WERI-Rb-1 (cell line): ENCODE data around the gene PGM2L1.

Source experiments
- DNase-seq: peaks from one replicate; pipeline ENCODE4 v3.0.0-alpha.2; 2020
- H3K27ac ChIP-seq: fragments of 250-450 bp; sonication (Bioruptor Pico); 2 replicates; pipeline ENCODE4 v1.5.1; 2020; ENCODE audit warnings: mild to moderate bottlenecking, moderate library complexity
- H3K27me3 ChIP-seq: fragments of 250-450 bp; sonication (Bioruptor Pico); 2 replicates; pipeline ENCODE4 v1.5.1; 2021; ENCODE audit warnings: mild to moderate bottlenecking, low read depth, moderate library complexity; ENCODE audit not compliant: insufficient read depth, severe bottlenecking
- H3K36me3 ChIP-seq: fragments of 250-450 bp; sonication (Bioruptor Pico); 2 replicates; pipeline ENCODE4 v1.5.1; 2020; ENCODE audit warnings: mild to moderate bottlenecking, moderate library complexity
- H3K4me3 ChIP-seq: 2 replicates; pipeline ENCODE4 v1.5.1; 2011; ENCODE audit warnings: low read depth, mild to moderate bottlenecking, control low read depth, low read length
- H3K9me3 ChIP-seq: fragments of 250-450 bp; sonication (Bioruptor Pico); 2 replicates; pipeline ENCODE4 v1.5.1; 2021; ENCODE audit warnings: mild to moderate bottlenecking, moderate library complexity; ENCODE audit not compliant: severe bottlenecking
- CTCF ChIP-seq: IDR thresholded peaks from 2 replicates; pipeline ENCODE4 v1.5.1; 2011; ENCODE audit warnings: low read depth, mild to moderate bottlenecking, control low read depth, inconsistent platforms, low read length

Gene PGM2L1

GRCh38 chr11:74322667-74323066 lies 75.6 kb downstream of the PGM2L1 start:
- TF ChIP-seq CTCF: no peak
- H3K9me3 ChIP-seq: peaks cover 6% of the 10 kb centered on the region
- no peak overlapping the region for H3K4me3 ChIP-seq
- no peaks in the 10 kb centered on the region for H3K36me3 ChIP-seq
- no peak for DNase-seq
- no peak overlapping the region for H3K27ac ChIP-seq
- no peaks in the 10 kb centered on the region for H3K27me3 ChIP-seq

GRCh38 chr11:74321487-74322188 lies 76.6 kb downstream of the PGM2L1 start:
- Histone ChIP-seq H3K9me3 (peaks cover 13% of the 10 kb centered on the region), H3K36me3 (no peaks in the 10 kb centered on the region), H3K27ac (no peak overlapping the region), H3K4me3 (no peak overlapping the region), H3K27me3 (no peaks in the 10 kb centered on the region)
- peak; percentile 27 for DNase-seq
- TF ChIP-seq CTCF: peak; percentile 62

- no peak for DNase-seq
- TF ChIP-seq CTCF: no peak
- Histone ChIP-seq H3K9me3 (peaks cover 13% of the 10 kb centered on the region), H3K4me3 (no peak overlapping the region), H3K27me3 (no peaks in the 10 kb centered on the region), H3K27ac (no peak overlapping the region), H3K36me3 (no peaks in the 10 kb centered on the region)
These were observed 77.7 kb downstream of the PGM2L1 start for GRCh38 chr11:74320538-74320937.

- peaks cover 9% of the 10 kb centered on the region for H3K9me3 ChIP-seq
- no peak overlapping the region for H3K4me3 ChIP-seq
- H3K36me3 ChIP-seq: no peaks in the 10 kb centered on the region
- no peak overlapping the region for H3K27ac ChIP-seq
- DNase-seq: no peak
- H3K27me3 ChIP-seq: no peaks in the 10 kb centered on the region
- no peak for TF ChIP-seq CTCF
These were observed 79.0 kb downstream of the PGM2L1 start for GRCh38 chr11:74319139-74319816.

- no peak for DNase-seq
- Histone ChIP-seq H3K27ac (no peak overlapping the region), H3K9me3 (peaks cover 9% of the 10 kb centered on the region), H3K4me3 (no peak overlapping the region), H3K27me3 (no peaks in the 10 kb centered on the region), H3K36me3 (no peaks in the 10 kb centered on the region)
- TF ChIP-seq CTCF: 0 out of 2 replicates have a peak, but pooled peaks have one; percentile 17
These were observed 79.8 kb downstream of the PGM2L1 start for GRCh38 chr11:74318241-74318932.
